Omental fat pad (tissue), 4 donors: ENCODE data around the gene SV2B. TPM values are rescaled to one million over a fixed set of nuclear protein-coding genes. Genes with fewer than 3 reads are reported as not detected.

Experiments
- ATAC-seq: fragments of 150-250 bp; one replicate; pipeline ENCODE4 v1.9.1; 2016; ENCODE audit warnings: mild to moderate bottlenecking, moderate library complexity; ENCODE audit not compliant: low FRiP score
- DNase-seq: peaks from one replicate; pipeline ENCODE4 v3.0.0-alpha.2; 2019; ENCODE audit warnings: low spot score
- CTCF ChIP-seq, 3 donors: fragments of 450-650 bp; IDR thresholded peaks; one replicate each; pipeline ENCODE4 v1.5.1; 2016 to 2017; ENCODE audit warnings: antibody characterized with exemption in 3 of 3, mild to moderate bottlenecking in 3 of 3, moderate library complexity in 2 of 3
- total RNA-seq, 4 donors: library from RNA; depleted of rRNA; stranded (reverse); fragments of >200 nt; gene quantifications; one replicate each; pipeline ENCODE4 v1.1.0, GENCODE V29; 2016

SV2B gene
- total RNA-seq, 4 donors from 2014 or later, result 1.3 to 9.6 (median 4.2) TPM

DNA sequence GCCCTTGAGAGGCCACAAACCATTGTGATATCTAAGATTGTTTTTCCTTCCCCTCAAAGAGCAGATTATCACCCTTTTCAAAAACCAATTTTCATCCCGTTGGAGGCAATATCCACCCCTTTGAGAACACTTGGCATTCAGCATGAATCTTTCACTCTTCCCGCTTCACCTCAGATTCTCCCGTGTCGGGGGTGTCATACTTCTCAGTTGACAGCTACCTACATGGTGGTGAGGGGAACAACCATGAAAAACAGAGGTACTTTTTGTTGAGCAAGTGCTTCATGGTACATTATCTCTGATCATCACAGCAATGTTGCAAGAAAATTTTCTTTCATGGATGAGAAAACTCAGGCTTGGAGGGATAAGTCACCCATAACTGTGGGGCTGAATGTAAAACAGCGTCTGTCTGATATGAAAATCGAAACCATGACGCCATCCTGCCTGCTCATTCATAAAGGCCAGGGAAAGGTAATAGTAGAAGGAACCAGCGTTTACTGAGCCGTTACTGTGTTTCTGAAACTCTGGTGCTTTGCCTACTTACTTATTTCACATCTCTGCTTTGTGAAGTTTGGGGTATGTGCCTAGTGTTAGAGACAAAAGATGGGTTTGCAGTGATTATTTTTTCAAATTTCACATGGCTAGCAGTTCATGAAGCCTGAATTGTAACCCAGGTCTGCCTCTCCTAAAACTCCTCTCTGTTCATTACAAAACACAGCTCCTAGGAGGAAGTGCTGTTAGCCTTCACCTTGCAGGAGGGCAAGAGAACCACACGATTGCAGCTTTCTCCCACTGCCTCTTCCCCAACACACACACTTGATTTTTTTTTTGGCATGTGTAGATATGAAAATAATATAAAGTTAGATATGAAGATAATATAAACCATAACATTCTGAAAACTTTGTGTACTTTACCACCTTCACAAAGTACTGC lies 35.4 kb downstream of the SV2B start:
- ATAC-seq (no peak), DNase-seq (no peak)
- TF ChIP-seq CTCF (IDR thresholded peaks at IDR 0.05), result no peak

- no peak for ATAC-seq
- TF ChIP-seq CTCF (IDR thresholded peaks at IDR 0.05), result no peak
- no peak for DNase-seq
Observed at GRCh38 chr15:91136386-91136923, 36.4 kb downstream of the SV2B start.

- no peak for TF ChIP-seq CTCF (IDR thresholded peaks at IDR 0.05)
- no peak for ATAC-seq
- DNase-seq, result no peak
Observed at GRCh38 chr15:91140601-91141000, 40.5 kb downstream of the SV2B start.

DNA sequence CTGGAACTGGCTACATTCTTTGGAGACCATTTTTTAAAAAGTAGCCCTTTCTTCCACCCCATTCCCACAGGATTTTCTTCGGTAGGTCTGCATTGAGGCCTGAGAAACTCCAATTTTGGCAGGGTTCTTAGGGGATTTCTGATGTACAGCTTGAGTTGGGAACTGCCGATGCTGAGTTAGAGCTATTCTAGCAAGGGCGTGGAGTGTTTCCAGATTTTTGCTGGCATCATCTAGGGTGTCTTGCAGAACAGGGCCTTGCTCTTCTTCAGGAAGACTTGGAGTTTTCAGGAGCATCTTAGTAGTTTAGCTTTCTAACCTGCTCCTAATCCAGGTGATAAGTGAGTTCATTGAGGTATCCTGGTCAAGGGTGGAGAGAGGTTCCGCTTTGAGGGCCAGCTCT lies 41.0 kb downstream of the SV2B start:
- DNase-seq, result no peak
- no peak for TF ChIP-seq CTCF (IDR thresholded peaks at IDR 0.05)
- no peak for ATAC-seq

- ATAC-seq (no peak), DNase-seq (no peak)
- no peak for TF ChIP-seq CTCF (IDR thresholded peaks at IDR 0.05)
Observed at GRCh38 chr15:91142106-91142744, 42.2 kb downstream of the SV2B start.

DNA sequence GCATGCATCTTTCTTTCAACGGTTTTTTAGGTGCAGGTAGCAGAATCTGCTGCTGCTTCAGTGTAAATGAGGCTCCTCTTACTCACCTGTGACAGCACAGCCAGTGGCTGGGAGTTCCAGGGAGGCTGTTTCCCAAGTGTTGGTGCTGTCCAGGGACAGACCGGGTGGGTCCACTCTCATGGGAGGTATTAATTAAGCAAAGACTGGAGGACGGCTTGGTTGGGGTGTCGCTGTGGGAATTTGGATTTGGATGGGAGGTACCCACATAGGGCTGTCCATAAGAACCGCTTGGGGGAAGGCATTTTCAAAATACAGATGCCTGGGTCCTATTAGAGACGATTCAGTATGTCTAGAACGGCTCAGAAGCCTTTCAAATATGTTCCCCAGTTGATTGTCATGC lies 42.9 kb downstream of the SV2B start:
- no peak for TF ChIP-seq CTCF (IDR thresholded peaks at IDR 0.05)
- ATAC-seq (no peak), DNase-seq (no peak)
